Kidney epithelial cell (primary cell): ENCODE data around the gene HSD11B2. TPM values are rescaled to one million over a fixed set of nuclear protein-coding genes. Genes with fewer than 3 reads are reported as not detected.

Source experiments
- DNase-seq: peaks from one replicate; pipeline ENCODE4 v3.0.0-alpha.2; 2010; ENCODE audit warnings: low read depth
- H3K27me3 ChIP-seq: 2 replicates; pipeline ENCODE4 v1.6.0; 2011; ENCODE audit warnings: low read length; ENCODE audit not compliant: control insufficient read depth, insufficient read depth
- H3K36me3 ChIP-seq: 2 replicates; pipeline ENCODE4 v1.5.1; 2011; ENCODE audit warnings: low read length; ENCODE audit not compliant: control insufficient read depth, insufficient read depth
- H3K4me3 ChIP-seq: 2 replicates; pipeline ENCODE4 v1.5.1; 2011; ENCODE audit warnings: low read depth, mild to moderate bottlenecking, control low read depth, low read length
- total RNA-seq: library from RNA; depleted of rRNA; stranded (reverse); fragments of >200 nt; gene quantifications from 2 replicates; pipeline ENCODE4 v1.2.3, GENCODE V29; 2015
- TF ChIP-seq, protein P1 (sequence below): IDR thresholded peaks from 2 replicates; pipeline ENCODE4 v1.5.1; 2011; ENCODE audit warnings: mild to moderate bottlenecking, moderate library complexity, low read length, control low read depth, inconsistent platforms; ENCODE audit not compliant: insufficient read depth, poor library complexity, severe bottlenecking

HSD11B2 gene
- total RNA-seq, 1 donor from 2014 or later, result 5.8 TPM

GRCh38 chr16:67425061-67425460 is 5.9 kb upstream of the HSD11B2 start:
- no peaks in the 10 kb centered on the region for H3K36me3 ChIP-seq
- H3K27me3 ChIP-seq, result peaks cover 43% of the 10 kb centered on the region
- no peak for DNase-seq
- no peak overlapping the region for H3K4me3 ChIP-seq
- TF ChIP-seq, protein P1, sequence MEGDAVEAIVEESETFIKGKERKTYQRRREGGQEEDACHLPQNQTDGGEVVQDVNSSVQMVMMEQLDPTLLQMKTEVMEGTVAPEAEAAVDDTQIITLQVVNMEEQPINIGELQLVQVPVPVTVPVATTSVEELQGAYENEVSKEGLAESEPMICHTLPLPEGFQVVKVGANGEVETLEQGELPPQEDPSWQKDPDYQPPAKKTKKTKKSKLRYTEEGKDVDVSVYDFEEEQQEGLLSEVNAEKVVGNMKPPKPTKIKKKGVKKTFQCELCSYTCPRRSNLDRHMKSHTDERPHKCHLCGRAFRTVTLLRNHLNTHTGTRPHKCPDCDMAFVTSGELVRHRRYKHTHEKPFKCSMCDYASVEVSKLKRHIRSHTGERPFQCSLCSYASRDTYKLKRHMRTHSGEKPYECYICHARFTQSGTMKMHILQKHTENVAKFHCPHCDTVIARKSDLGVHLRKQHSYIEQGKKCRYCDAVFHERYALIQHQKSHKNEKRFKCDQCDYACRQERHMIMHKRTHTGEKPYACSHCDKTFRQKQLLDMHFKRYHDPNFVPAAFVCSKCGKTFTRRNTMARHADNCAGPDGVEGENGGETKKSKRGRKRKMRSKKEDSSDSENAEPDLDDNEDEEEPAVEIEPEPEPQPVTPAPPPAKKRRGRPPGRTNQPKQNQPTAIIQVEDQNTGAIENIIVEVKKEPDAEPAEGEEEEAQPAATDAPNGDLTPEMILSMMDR, result no peak

DNA sequence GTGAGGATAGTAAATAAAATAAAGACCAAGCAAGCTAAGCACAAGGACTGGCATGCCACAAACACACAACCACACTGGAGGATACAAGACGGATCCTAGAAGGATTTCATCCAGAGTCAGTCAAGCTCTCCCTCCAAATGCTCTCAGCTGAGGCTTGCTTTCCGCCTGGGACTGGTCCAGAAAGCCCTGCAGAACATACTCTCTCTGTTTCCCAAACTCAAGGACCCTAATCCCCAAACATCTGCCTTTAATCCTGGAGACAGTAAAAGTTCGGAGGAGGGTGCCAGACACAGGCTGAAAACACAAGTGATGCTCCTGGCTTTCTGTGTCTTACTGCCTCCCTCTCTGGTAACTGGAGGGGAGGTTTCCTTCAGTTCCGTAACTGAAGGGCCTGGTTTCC is 5.3 kb upstream of the HSD11B2 start:
- Histone ChIP-seq H3K4me3 (no peak overlapping the region), H3K27me3 (peaks cover 48% of the 10 kb centered on the region), H3K36me3 (no peaks in the 10 kb centered on the region)
- DNase-seq, result no peak
- TF ChIP-seq, protein P1, result no peak

GRCh38 chr16:67426022-67426421 is 4.9 kb upstream of the HSD11B2 start:
- DNase-seq, result no peak
- Histone ChIP-seq H3K27me3 (peaks cover 49% of the 10 kb centered on the region), H3K36me3 (no peaks in the 10 kb centered on the region), H3K4me3 (no peak overlapping the region)
- TF ChIP-seq, protein P1, result no peak

DNA sequence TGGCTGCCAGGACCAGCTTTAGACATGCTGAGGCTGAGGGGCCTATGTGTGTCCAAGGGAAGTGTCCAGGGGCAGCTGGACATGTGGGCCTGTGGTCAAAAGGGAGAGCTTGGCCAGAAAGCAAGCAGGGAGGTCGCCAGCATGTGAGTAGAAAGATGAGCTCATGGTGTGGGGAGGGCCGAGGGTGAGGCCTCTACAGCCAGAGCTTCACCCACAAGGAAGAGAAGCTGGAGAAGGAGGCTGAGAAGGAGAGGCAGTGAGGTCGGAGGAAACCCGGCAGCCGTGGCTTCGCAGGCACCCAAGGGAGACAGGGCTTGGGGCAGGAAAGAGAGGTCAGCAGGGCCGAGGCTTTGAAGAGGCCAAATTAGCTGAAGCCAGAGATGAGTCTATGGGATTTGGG is 4.0 kb upstream of the HSD11B2 start:
- Histone ChIP-seq H3K36me3 (no peaks in the 10 kb centered on the region), H3K27me3 (peaks cover 53% of the 10 kb centered on the region), H3K4me3 (no peak overlapping the region)
- DNase-seq, result no peak
- TF ChIP-seq, protein P1, result no peak

- peaks cover 55% of the 10 kb centered on the region for H3K27me3 ChIP-seq
- no peak for DNase-seq
- TF ChIP-seq, protein P1, result peak; percentile 97
Observed at GRCh38 chr16:67428146-67428731, 2.7 kb upstream of the HSD11B2 start.

GRCh38 chr16:67429053-67429798 is 1.7 kb upstream of the HSD11B2 start:
- no peak for DNase-seq
- peaks cover 55% of the 10 kb centered on the region for H3K27me3 ChIP-seq

More at GRCh38 chr16:67428146-67428731, 2.7 kb upstream of the HSD11B2 start:
- Histone ChIP-seq H3K36me3 (no peaks in the 10 kb centered on the region), H3K4me3 (no peak overlapping the region)

More at GRCh38 chr16:67429053-67429798, 1.7 kb upstream of the HSD11B2 start:
- no peaks in the 10 kb centered on the region for H3K36me3 ChIP-seq
- no peak overlapping the region for H3K4me3 ChIP-seq
- TF ChIP-seq, protein P1, result no peak
